GM12865 (cell line): ENCODE measurements around the gene ATF7IP.

ENCODE experiments used
- DNase-seq: peaks from one replicate; pipeline ENCODE4 v3.0.0; 2010; ENCODE audit warnings: low read depth
- H3K4me3 ChIP-seq: 2 replicates; pipeline ENCODE4 v1.5.1; 2011; ENCODE audit warnings: mild to moderate bottlenecking, low read depth, low read length, control low read depth
- CTCF ChIP-seq: IDR thresholded peaks from 2 replicates; pipeline ENCODE4 v1.5.1; 2011; ENCODE audit warnings: low read length, control low read depth, low read depth, inconsistent platforms; ENCODE audit not compliant: insufficient read depth; ENCODE audit errors: missing control alignments

The ATF7IP gene

DNA sequence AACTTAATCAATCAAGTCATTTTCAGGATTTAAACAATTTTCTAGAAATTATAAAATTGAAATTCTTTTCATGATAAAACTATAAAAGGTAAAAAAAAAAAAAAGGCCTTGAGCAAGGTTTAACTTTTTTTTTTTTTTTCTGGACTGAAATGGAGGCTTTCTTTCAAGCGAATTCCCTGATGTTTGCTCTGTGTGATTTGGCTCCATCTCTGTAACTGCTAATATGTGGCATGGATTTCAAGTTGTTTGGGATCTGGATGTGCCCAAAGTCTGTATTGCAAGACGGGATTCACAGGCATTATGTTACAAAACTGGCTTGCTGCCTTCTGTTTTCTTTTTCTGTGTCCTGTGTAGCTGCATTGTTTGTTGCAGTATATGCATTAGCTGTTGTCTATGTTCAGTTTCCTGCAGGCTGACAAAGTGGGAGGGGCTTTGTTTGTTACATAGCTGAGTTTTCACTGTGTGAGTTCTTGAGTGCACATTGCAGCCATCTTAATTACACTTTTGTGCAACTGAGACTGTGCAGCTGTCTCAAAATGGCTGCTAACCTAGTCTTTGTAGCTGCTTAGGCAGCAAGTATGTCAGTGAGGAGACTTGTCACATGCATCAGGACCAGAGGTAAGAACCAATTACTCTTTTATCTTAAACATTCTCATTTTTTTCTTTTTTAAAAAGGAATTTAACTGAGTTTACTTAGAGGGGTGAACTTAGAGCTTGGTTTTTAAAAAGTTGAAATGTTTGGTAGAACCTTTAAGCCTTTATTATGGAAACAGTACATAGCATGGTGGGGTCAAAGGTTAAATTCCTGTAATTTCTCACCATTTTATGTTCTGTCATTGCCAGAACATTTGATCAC, 19.5 kb downstream of the ATF7IP start:
- DNase-seq = peak; percentile 97
- peak overlapping the region; percentile 80 for H3K4me3 ChIP-seq

DNA sequence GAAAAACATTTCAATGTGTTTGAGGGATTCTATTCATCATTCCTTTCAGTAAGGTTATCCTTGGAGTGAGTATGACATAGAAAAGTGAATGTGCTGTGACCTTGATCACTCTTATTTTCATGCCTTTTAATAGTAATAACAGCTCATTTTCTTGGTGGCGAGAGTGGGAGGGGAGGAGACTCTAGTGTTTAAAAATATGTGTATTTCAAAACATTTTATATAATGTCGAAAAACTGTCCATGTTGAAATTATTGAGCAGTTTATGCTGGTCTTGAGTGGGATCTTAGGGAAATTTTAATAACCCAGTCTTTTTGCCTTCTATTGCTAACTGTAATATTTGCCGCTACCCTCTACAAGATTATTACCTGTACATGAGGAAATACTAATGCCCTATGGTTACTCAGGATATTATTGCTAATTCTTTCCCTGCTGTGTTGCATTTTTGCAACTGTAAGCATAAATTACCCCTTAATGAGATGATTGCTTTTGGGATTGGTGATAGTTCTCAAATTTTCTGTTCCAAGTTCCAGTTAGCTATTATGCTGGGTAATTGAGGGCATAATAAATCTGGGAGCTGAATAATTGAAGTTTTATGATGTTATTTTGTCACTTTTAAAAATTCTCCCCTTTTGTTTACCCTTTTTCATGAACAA, 21.9 kb downstream of the ATF7IP start:
- no peak for DNase-seq
- TF ChIP-seq CTCF = no peak
- H3K4me3 ChIP-seq = peak overlapping the region; percentile 80

More for the DNA sequence above, 19.5 kb downstream of the ATF7IP start:
- no peak for TF ChIP-seq CTCF

DNA sequence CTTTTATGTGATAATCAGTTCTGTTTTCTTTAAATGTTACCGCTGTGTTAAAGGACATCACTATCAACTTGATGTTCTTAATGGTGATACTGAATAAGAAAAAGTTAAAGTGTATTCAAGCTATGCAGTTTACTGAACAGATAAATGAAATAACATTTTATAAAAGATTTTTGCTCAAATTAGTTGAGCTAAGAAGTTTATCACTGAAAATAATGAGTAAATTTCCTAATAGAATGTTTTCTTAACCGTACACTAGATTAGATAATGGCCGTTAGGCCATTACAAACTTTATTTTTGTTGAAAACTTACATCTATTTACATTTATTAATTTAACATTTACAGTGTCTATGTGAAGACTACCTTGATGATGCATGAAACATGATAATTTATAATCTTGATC, 25.0 kb downstream of the ATF7IP start:
- TF ChIP-seq CTCF = no peak
- no peak for DNase-seq
- H3K4me3 ChIP-seq = no peak overlapping the region

DNA sequence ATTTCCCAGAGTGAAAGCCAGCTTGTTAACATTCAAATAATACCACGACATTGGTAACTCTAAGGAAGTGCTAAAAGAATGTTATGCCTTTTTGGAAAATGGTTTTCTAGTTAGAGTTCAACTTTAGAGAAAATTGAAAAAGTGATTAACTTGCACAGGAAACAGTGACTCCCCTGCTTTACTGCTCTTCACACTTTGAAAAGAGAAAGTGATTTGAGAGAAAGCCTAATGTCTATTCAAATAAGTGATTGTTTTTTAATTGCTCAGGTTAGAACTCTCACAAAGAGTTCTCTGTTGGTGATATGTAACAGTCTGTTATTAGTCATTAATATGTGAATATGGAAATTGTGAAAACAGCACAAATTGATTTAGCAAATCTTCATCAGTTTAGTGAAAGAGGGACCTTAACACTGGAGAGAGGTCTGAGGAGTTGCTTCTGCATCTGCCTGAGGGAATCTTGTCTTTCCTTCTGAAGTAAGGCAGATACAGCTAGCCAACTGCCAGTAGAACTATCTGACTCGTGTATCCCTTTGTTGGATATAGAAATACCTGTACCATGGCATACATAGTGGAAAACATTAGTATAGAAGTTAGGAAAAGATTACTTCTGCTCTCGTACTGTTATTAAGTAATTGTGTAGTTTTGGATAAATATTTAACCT, 25.5 kb downstream of the ATF7IP start:
- H3K4me3 ChIP-seq = no peak overlapping the region
- no peak for TF ChIP-seq CTCF
- no peak for DNase-seq

DNA sequence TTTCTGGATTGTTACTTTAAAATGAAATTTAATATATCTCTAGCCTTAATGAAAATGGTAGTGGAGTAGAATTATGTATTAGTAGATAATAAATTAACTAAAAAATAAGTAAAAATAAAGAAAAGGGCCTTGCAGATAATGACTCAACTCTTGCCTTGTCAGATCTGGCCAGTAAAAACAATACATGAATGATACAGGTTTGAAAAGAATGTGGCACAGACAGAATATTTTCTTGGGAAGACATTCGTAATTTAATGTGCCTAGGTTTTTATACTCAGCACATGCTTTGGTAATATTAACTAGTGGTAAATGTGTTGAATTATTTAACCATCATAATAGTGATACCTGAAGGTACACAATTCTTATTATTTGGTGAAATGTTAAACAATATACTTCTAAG, 28.3 kb downstream of the ATF7IP start:
- peak overlapping the region; percentile 42; the same call in 1 of the 2 replicates for H3K4me3 ChIP-seq
- no peak for DNase-seq
- no peak for TF ChIP-seq CTCF

DNA sequence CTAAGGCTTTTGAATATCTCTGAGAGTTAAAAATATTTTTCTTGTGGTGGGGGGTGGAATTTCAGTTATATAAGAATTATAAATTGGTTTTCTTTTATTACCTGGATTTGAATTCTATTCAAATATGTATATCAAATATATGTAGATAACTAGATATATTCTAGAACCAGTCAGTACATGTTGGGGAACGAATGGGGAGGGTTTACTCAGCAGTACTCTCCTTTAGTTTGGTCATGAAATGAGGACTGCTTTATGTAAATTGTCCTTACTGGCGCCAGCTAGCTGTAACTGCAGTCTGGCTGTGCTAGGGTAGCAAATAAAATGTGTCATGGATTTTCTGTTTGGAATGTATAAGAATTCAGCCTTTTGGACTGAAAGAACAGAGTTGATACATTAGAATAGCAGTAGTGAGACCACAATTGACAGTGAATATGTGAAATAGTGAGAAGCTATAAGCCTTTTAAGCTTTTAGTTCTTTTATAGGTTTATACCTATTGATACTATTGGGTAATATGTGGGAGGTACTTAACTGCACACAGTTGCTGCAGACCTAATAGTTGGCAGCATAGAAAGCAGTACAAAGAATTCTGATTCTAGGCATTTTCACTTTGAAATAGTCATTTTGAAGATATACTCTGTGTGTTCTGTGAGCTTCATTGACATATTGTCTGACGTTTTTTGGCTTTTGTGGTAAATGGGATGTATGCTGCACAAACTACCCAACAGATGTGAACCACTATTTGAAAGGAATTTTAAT, 29.0 kb downstream of the ATF7IP start:
- DNase-seq = peak; percentile 83
- H3K4me3 ChIP-seq = peak overlapping the region; percentile 42
- no peak for TF ChIP-seq CTCF
